ENCODE measurements around the gene SH3TC1. TPM values are rescaled to one million over a fixed set of nuclear protein-coding genes. Genes with fewer than 3 reads are reported as not detected.

Gene SH3TC1
- polyA plus RNA-seq, 1 donor (not counting 4 experiments of a cell fraction or from before 2014, with no cell fraction given): 12.3 TPM

- H3K4me1 ChIP-seq (ENCODE audit: control insufficient read depth, extremely low read depth, insufficient read depth, low read length): peaks cover 13% of the 10 kb centered on the region
- no peaks in the 10 kb centered on the region for H3K27me3 ChIP-seq (ENCODE audit: control insufficient read depth, extremely low read depth, insufficient read depth, low read length)
- peaks cover 4% of the 10 kb centered on the region for H3K79me2 ChIP-seq (ENCODE audit: control insufficient read depth, insufficient read depth, low read length)
- dilution Hi-C loops (cut with MboI; ENCODE audit: extremely low pct_ligation_motif_present, low sequenced_read_pairs): no loop called here
- no peak for DNase-seq (ENCODE audit: low read depth, low spot score)
- peaks cover 4% of the 10 kb centered on the region for H4K20me1 ChIP-seq (ENCODE audit: control insufficient read depth, extremely low read depth, insufficient read depth, low read length)
- no peaks in the 10 kb centered on the region for H3K9me3 ChIP-seq (ENCODE audit: control insufficient read depth, low read depth, low read length)
- H2AFZ ChIP-seq (ENCODE audit: control insufficient read depth, low read length): no peak overlapping the region
- no peak overlapping the region for H3K4me2 ChIP-seq (ENCODE audit: control insufficient read depth, extremely low read depth, insufficient read depth, low read depth, low read length)
- peaks cover 19 to 35% of the 10 kb centered on the region in 2 experiments for H3K36me3 ChIP-seq (ENCODE audit: control insufficient read depth in 2 of 2, extremely low read depth in 1 of 2, insufficient read depth in 2 of 2, low read length in 2 of 2)
- H3K9me1 ChIP-seq (ENCODE audit: control insufficient read depth, extremely low read depth, insufficient read depth, low read length): peaks cover 3% of the 10 kb centered on the region
- TF ChIP-seq EZH2 (IDR thresholded peaks at IDR 0.05; ENCODE audit: low read length) (no peak), CTCF (optimal IDR thresholded peaks at IDR 0.05 in 1 of 3, IDR thresholded peaks at IDR 0.05 in 1 of 3, conservative IDR thresholded peaks at IDR 0.05 in 1 of 3; ENCODE audit: extremely low read depth in 1 of 3, insufficient read depth in 2 of 3, low read length in 3 of 3) (no peak)
- no peak overlapping the region for H3K4me3 ChIP-seq (ENCODE audit: control insufficient read depth in 2 of 3, extremely low read depth in 1 of 3, insufficient read depth in 2 of 3, low read depth in 1 of 3, low read length in 3 of 3)
- no peak overlapping the region for H3K27ac ChIP-seq (ENCODE audit: control insufficient read depth, insufficient read depth, low read length)
- FAIRE-seq: no peak
- no peak overlapping the region for H3K9ac ChIP-seq (ENCODE audit: control insufficient read depth, extremely low read depth, insufficient read depth, low read length)
These were observed 31.8 kb downstream of the SH3TC1 start for GRCh38 chr4:8230891-8231290.

- TF ChIP-seq EZH2 (IDR thresholded peaks at IDR 0.05; ENCODE audit: low read length): no peak
- TF ChIP-seq CTCF (optimal IDR thresholded peaks at IDR 0.05 in 1 of 3, IDR thresholded peaks at IDR 0.05 in 1 of 3, conservative IDR thresholded peaks at IDR 0.05 in 1 of 3; ENCODE audit: extremely low read depth in 1 of 3, insufficient read depth in 2 of 3, low read length in 3 of 3): no peak
- Histone ChIP-seq H3K4me2 (ENCODE audit: control insufficient read depth, extremely low read depth, insufficient read depth, low read depth, low read length) (no peak overlapping the region), H3K79me2 (ENCODE audit: control insufficient read depth, insufficient read depth, low read length) (peaks cover 4% of the 10 kb centered on the region), H3K9me1 (ENCODE audit: control insufficient read depth, extremely low read depth, insufficient read depth, low read length) (peaks cover 3% of the 10 kb centered on the region), H3K4me1 (ENCODE audit: control insufficient read depth, extremely low read depth, insufficient read depth, low read length) (peaks cover 13% of the 10 kb centered on the region), H3K4me3 (ENCODE audit: control insufficient read depth in 2 of 3, extremely low read depth in 1 of 3, insufficient read depth in 2 of 3, low read depth in 1 of 3, low read length in 3 of 3) (no peak overlapping the region), H3K36me3 (ENCODE audit: control insufficient read depth in 2 of 2, extremely low read depth in 1 of 2, insufficient read depth in 2 of 2, low read length in 2 of 2) (peaks cover 24 to 31% of the 10 kb centered on the region in 2 experiments), H3K27me3 (ENCODE audit: control insufficient read depth, extremely low read depth, insufficient read depth, low read length) (no peaks in the 10 kb centered on the region), H3K27ac (ENCODE audit: control insufficient read depth, insufficient read depth, low read length) (no peak overlapping the region), H3K9me3 (ENCODE audit: control insufficient read depth, low read depth, low read length) (no peaks in the 10 kb centered on the region), H4K20me1 (ENCODE audit: control insufficient read depth, extremely low read depth, insufficient read depth, low read length) (peaks cover 4% of the 10 kb centered on the region), H3K9ac (ENCODE audit: control insufficient read depth, extremely low read depth, insufficient read depth, low read length) (no peak overlapping the region), H2AFZ (ENCODE audit: control insufficient read depth, low read length) (no peak overlapping the region)
- DNase-seq (ENCODE audit: low read depth, low spot score): no peak
- FAIRE-seq: no peak
- dilution Hi-C loops (cut with MboI; ENCODE audit: extremely low pct_ligation_motif_present, low sequenced_read_pairs): no loop called here
These were observed 32.5 kb downstream of the SH3TC1 start for GRCh38 chr4:8231551-8232049.

Data from keratinocyte (primary cell).